Endothelial cell of umbilical vein (primary cell): ENCODE data around the gene NUSAP1. TPM values are rescaled to one million over a fixed set of nuclear protein-coding genes. Genes with fewer than 3 reads are reported as not detected.
"Not testable (repeated sequence)": the region's sequence is repeated elsewhere in the genome, so short reads cannot be mapped to it uniquely, and the experiment has no call there.

Experiments used
- BruUV-seq: library from RNA; stranded (reverse); fragments of 400-500 nt; replicated peaks from 2 replicates; lab custom pipeline; 2021; lab: Mats Ljungman, UMichigan
- CTCF ChIA-PET: fragments of 300-600, 350-600 bp; sonication (Branson Sonifier 250); formaldehyde crosslinking; loops from one replicate; lab custom pipeline; 2021; ENCODE audit warnings: antibody characterized with exemption, inconsistent platforms; lab: Charles Lee
- POLR2A ChIA-PET: fragments of 300-600, 350-600 bp; sonication (Branson Sonifier 250); formaldehyde crosslinking; loops from one replicate; lab custom pipeline; 2021; ENCODE audit warnings: antibody characterized with exemption, inconsistent platforms; lab: Charles Lee
- DNase-seq: peaks from one replicate; pipeline ENCODE4 v3.0.0-alpha.2; 2011; ENCODE audit warnings: low read depth, low spot score
- FAIRE-seq: peaks from 2 replicates; lab custom pipeline; 2011; peaks lifted over from hg19 to GRCh38; lab: Jason Lieb, UNC
- H2AFZ ChIP-seq: 2 replicates; pipeline ENCODE4 v1.6.0; 2012; ENCODE audit warnings: low read depth, low read length, control low read depth, inconsistent platforms
- H3K27ac ChIP-seq: 2 replicates; pipeline ENCODE4 v1.5.1; 2011; ENCODE audit warnings: low read depth, mild to moderate bottlenecking, control low read depth, low read length, moderate library complexity; ENCODE audit not compliant: insufficient read depth
- H3K27me3 ChIP-seq, 2 experiments: 2 replicates each; pipeline versions ENCODE4 v1.6.0 to v1.6.1; 2011; ENCODE audit warnings: low read length in 2 of 2, mixed read lengths in 1 of 2; ENCODE audit not compliant: control insufficient read depth in 2 of 2, insufficient read depth in 2 of 2
- H3K36me3 ChIP-seq, 2 experiments: 2 replicates in 1 of 2; 3 replicates in 1 of 2; pipeline ENCODE4 v1.5.1; 2011; ENCODE audit warnings: low read length in 2 of 2, mild to moderate bottlenecking in 1 of 2, moderate library complexity in 1 of 2; ENCODE audit not compliant: control insufficient read depth in 2 of 2, insufficient read depth in 2 of 2; ENCODE audit errors: extremely low read depth in 1 of 2
- H3K4me1 ChIP-seq: 3 replicates; pipeline ENCODE4 v1.5.1; 2011; ENCODE audit warnings: mild to moderate bottlenecking, low read length; ENCODE audit not compliant: control insufficient read depth, insufficient read depth; ENCODE audit errors: extremely low read depth
- H3K4me2 ChIP-seq: 2 replicates; pipeline ENCODE4 v1.6.1; 2011; ENCODE audit warnings: low read length, control low read depth, mixed read lengths; ENCODE audit not compliant: insufficient read depth
- H3K4me3 ChIP-seq, 3 experiments: fragments of 200-600 bp in 1 of 3; sonication (generic), shearing (Covaris generic) in 1 of 3; replicated peaks in 1 of 3; 2 replicates each; pipeline ENCODE4 v1.5.1; 2011 to 2016; ENCODE audit warnings: control low read depth in 3 of 3, low read length in 3 of 3, mild to moderate bottlenecking in 2 of 3, inconsistent platforms in 1 of 3, low read depth in 1 of 3, moderate library complexity in 1 of 3; ENCODE audit not compliant: insufficient read depth in 1 of 3
- H3K79me2 ChIP-seq: 2 replicates; pipeline ENCODE4 v1.6.0; 2012; ENCODE audit warnings: low read length, inconsistent platforms; ENCODE audit not compliant: control insufficient read depth, insufficient read depth
- H3K9ac ChIP-seq: replicated peaks from 2 replicates; pipeline ENCODE3; 2011; ENCODE audit warnings: low read length, control low read depth; ENCODE audit not compliant: insufficient read depth; ENCODE audit errors: extremely low read depth
- H3K9me1 ChIP-seq: replicated peaks from 3 replicates; pipeline ENCODE4 v1.6.0; 2011; ENCODE audit warnings: mild to moderate bottlenecking, low read length; ENCODE audit not compliant: control insufficient read depth, insufficient read depth; ENCODE audit errors: extremely low read depth
- H3K9me3 ChIP-seq: replicated peaks from 2 replicates; pipeline ENCODE4 v1.5.1; 2012; ENCODE audit warnings: low read length, inconsistent platforms; ENCODE audit not compliant: control insufficient read depth, insufficient read depth
- H4K20me1 ChIP-seq: replicated peaks from 2 replicates; pipeline ENCODE3; 2011; ENCODE audit warnings: mild to moderate bottlenecking, low read length; ENCODE audit not compliant: control insufficient read depth, insufficient read depth; ENCODE audit errors: extremely low read depth
- FOS ChIP-seq: IDR thresholded peaks from 2 replicates; pipeline ENCODE4 v1.6.1; 2011; ENCODE audit warnings: mild to moderate bottlenecking, low read length, moderate library complexity, borderline replicate concordance; ENCODE audit not compliant: insufficient read depth
- MAX ChIP-seq: IDR thresholded peaks from 2 replicates; pipeline ENCODE4 v1.6.1; 2011; ENCODE audit not compliant: insufficient read depth, insufficient read length
- POLR2A ChIP-seq: IDR thresholded peaks from 2 replicates; pipeline ENCODE4 v1.6.1; 2012; ENCODE audit warnings: low read depth, mild to moderate bottlenecking, control low read depth, low read length
- POLR2AphosphoS5 ChIP-seq: IDR thresholded peaks from 2 replicates; pipeline ENCODE4 v1.6.1; 2012; ENCODE audit warnings: low read depth, mild to moderate bottlenecking, control low read depth, low read length, moderate library complexity; ENCODE audit not compliant: insufficient read depth
- dilution Hi-C: fragments of 300-500 bp; cut with MboI; formaldehyde crosslinking; loops from one replicate; pipeline ENCODE4 v1.15.0; 2019; ENCODE audit warnings: low sequenced_read_pairs; ENCODE audit not compliant: extremely low pct_ligation_motif_present
- intact Hi-C: fragments of 100-400 bp; cut with micrococcal nuclease; formaldehyde crosslinking; loops from one replicate; pipeline ENCODE4 v1.10.0; 2022
- polyA plus RNA-seq, 4 experiments: library from polyadenylated mRNA; depleted of rRNA in 3 of 4; stranded (reverse) in 3 of 4; unstranded in 1 of 4; fragments of >200 nt; gene quantifications; 2 replicates each; pipeline versions ENCODE4 v1.2.1 to v1.2.3, GENCODE V29; 2011 to 2012; ENCODE audit warnings: missing spikeins in 1 of 4
- total RNA-seq: library from RNA; stranded (reverse); gene quantifications from 2 replicates; pipeline ENCODE4 v1.2.3, GENCODE V29; 2021
- TF ChIP-seq, protein P1 (sequence below), 2 donors: IDR thresholded peaks; 1 replicate in 1 of 2; 2 replicates in 1 of 2; pipeline ENCODE4 v1.5.1; 2011; ENCODE audit warnings: low read length in 2 of 2, mild to moderate bottlenecking in 2 of 2, moderate library complexity in 2 of 2, control low read depth in 1 of 2, inconsistent platforms in 1 of 2, low read depth in 1 of 2; ENCODE audit not compliant: insufficient read depth in 1 of 2; ENCODE audit errors: extremely low read depth in 1 of 2

Gene NUSAP1
- total and polyA plus RNA-seq, 2 donors (not counting 3 experiments of a cell fraction or from before 2014, with no cell fraction given) = 43.0 to 109 TPM

DNA sequence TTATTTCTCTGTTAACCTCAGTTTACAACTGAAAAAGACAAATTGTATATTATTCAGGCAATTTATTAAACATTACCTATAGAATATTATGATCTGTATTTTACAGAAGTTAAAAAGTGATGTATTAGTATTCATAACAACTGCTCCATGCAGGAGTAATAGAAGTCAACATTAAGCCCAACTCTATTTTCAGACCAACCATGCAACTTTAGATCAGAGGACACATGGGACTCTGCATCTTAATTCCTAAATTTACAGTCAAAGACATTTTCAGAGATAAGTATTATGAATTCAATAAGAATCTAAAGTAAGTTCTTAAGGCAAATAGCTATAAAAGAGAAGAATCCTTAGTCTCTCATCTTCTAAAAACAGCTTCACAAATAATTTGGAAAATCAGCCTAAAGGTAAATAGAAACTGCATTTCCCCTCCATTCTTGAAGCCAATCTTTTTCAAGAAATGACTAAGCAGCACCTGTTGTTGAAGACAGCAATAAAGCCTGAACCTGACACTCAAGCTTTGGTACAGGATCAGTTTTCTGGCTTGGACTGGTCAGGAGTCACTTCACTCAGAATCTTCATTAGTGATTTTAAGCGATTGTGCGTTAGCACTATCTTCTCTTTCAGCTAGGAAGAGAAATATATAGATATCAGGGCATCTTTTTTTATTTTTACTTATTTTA lies 23.3 kb upstream of the NUSAP1 start:
- DNase-seq (no peak), FAIRE-seq (no peak)
- no peaks in the 10 kb centered on the region for H3K9me3 ChIP-seq
- H2AFZ ChIP-seq = no peak overlapping the region
- no peaks in the 10 kb centered on the region for H3K27me3 ChIP-seq
- no peaks in the 10 kb centered on the region for H3K9me1 ChIP-seq
- no peaks in the 10 kb centered on the region for H4K20me1 ChIP-seq
- H3K4me3 ChIP-seq = no peak overlapping the region
- TF ChIP-seq POLR2AphosphoS5 (no peak), FOS (no peak), POLR2A (no peak), MAX (no peak)
- TF ChIP-seq, protein P1, sequence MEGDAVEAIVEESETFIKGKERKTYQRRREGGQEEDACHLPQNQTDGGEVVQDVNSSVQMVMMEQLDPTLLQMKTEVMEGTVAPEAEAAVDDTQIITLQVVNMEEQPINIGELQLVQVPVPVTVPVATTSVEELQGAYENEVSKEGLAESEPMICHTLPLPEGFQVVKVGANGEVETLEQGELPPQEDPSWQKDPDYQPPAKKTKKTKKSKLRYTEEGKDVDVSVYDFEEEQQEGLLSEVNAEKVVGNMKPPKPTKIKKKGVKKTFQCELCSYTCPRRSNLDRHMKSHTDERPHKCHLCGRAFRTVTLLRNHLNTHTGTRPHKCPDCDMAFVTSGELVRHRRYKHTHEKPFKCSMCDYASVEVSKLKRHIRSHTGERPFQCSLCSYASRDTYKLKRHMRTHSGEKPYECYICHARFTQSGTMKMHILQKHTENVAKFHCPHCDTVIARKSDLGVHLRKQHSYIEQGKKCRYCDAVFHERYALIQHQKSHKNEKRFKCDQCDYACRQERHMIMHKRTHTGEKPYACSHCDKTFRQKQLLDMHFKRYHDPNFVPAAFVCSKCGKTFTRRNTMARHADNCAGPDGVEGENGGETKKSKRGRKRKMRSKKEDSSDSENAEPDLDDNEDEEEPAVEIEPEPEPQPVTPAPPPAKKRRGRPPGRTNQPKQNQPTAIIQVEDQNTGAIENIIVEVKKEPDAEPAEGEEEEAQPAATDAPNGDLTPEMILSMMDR (IDR thresholded peaks at IDR 0.05; ENCODE audit: extremely low read depth in 1 of 2, insufficient read depth in 1 of 2, low read depth in 1 of 2, low read length in 2 of 2) = no peak
- H3K9ac ChIP-seq = no peak overlapping the region
- ChIA-PET CTCF (interaction anchor here (1.8 kb wide), 1 partner anchor 8 kb away, joined by 7 read pairs; no protein-coding TSS in a partner anchor), POLR2A (interaction anchor here (0.6 to 1.0 kb wide), 2 partner anchors 20 to 511 kb away, joined by 6 to 7 read pairs; no protein-coding TSS in a partner anchor)
- no TSS peak for BruUV-seq
- no peaks in the 10 kb centered on the region for H3K36me3 ChIP-seq
- H3K79me2 ChIP-seq = no peaks in the 10 kb centered on the region
- dilution Hi-C loops (no loop called here), intact Hi-C loops (no loop called here)
- H3K27ac ChIP-seq = no peak overlapping the region
- no peaks in the 10 kb centered on the region for H3K4me1 ChIP-seq
- H3K4me2 ChIP-seq = no peak overlapping the region

DNA sequence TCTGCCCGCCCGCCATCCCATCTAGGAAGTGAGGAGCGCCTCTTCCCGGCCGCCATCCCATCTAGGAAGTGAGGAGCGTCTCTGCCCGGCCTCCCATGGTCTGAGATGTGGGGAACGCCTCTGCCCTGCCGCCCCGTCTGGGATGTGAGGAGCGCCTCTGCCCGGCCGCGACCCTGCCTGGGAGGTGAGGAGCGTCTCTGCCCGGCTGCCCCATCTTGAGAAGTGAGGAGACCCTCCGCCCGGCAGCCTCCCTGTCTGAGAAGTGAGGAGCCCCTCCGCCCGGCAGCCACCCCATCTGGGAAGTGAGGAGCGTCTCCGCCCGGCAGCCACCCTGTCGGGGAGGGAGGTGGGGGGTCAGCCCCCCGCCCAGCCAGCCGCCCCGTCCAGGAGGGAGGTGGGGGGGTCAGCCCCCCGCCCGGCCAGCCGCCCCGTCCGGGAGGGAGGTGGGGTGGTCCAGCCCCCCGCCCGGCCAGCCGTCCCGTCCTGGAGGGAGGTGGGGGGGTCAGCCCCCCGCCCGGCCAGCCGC lies 11.8 kb upstream of the NUSAP1 start:
- CTCF ChIA-PET, dilution Hi-C loops: not testable (repeated sequence)

More for the DNA sequence above, 11.8 kb upstream of the NUSAP1 start:
- H3K9me3 ChIP-seq, H3K9me1 ChIP-seq, intact Hi-C loops, H3K4me3 ChIP-seq, H3K9ac ChIP-seq, BruUV-seq, H3K4me2 ChIP-seq, H3K27me3 ChIP-seq, H3K79me2 ChIP-seq, POLR2A ChIA-PET, H3K27ac ChIP-seq, FAIRE-seq, H2AFZ ChIP-seq, DNase-seq, H3K36me3 ChIP-seq, H4K20me1 ChIP-seq, H3K4me1 ChIP-seq: not testable (repeated sequence)
